ENCODE measurements around the gene NCAPD2. TPM values are rescaled to one million over a fixed set of nuclear protein-coding genes. Genes with fewer than 3 reads are reported as not detected.
"Not testable (repeated sequence)": the region's sequence is repeated elsewhere in the genome, so short reads cannot be mapped to it uniquely, and the experiment has no call there.

The NCAPD2 gene
- total RNA-seq, 2 donors from 2014 or later, result 86.7 to 99.0 TPM

- Histone ChIP-seq H3K36me3 (peaks cover 0 to 5% of the 10 kb centered on the region in 2 donors), H3K27ac (peak overlapping the region; percentile 69 to 70), H3K4me1 (replicated peaks) (peaks cover 11% of the 10 kb centered on the region), H3K9me3 (no peaks in the 10 kb centered on the region), H3K27me3 (replicated peaks; ENCODE audit: insufficient read depth) (no peaks in the 10 kb centered on the region), H3K4me3 (no peak overlapping the region)
- TF ChIP-seq, protein P1, sequence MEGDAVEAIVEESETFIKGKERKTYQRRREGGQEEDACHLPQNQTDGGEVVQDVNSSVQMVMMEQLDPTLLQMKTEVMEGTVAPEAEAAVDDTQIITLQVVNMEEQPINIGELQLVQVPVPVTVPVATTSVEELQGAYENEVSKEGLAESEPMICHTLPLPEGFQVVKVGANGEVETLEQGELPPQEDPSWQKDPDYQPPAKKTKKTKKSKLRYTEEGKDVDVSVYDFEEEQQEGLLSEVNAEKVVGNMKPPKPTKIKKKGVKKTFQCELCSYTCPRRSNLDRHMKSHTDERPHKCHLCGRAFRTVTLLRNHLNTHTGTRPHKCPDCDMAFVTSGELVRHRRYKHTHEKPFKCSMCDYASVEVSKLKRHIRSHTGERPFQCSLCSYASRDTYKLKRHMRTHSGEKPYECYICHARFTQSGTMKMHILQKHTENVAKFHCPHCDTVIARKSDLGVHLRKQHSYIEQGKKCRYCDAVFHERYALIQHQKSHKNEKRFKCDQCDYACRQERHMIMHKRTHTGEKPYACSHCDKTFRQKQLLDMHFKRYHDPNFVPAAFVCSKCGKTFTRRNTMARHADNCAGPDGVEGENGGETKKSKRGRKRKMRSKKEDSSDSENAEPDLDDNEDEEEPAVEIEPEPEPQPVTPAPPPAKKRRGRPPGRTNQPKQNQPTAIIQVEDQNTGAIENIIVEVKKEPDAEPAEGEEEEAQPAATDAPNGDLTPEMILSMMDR (IDR thresholded peaks at IDR 0.05), result no peak
- peak; percentile 73 for TF ChIP-seq POLR2AphosphoS5 (IDR thresholded peaks at IDR 0.05)
- no peak for TF ChIP-seq POLR2A (IDR thresholded peaks at IDR 0.05)
- 26% methylated on average over 15 of the region's 15 CpGs for WGBS
- DNase-seq (ENCODE audit: low spot score), result no peak
- intact Hi-C loops (cut with DNase I), result loop anchor here (5.0 kb wide), 1 partner anchor 81 kb away; the partner anchor contains the start of gene VAMP1
Observed at GRCh38 chr12:6553051-6553868, 59.4 kb downstream of the NCAPD2 start.

DNA sequence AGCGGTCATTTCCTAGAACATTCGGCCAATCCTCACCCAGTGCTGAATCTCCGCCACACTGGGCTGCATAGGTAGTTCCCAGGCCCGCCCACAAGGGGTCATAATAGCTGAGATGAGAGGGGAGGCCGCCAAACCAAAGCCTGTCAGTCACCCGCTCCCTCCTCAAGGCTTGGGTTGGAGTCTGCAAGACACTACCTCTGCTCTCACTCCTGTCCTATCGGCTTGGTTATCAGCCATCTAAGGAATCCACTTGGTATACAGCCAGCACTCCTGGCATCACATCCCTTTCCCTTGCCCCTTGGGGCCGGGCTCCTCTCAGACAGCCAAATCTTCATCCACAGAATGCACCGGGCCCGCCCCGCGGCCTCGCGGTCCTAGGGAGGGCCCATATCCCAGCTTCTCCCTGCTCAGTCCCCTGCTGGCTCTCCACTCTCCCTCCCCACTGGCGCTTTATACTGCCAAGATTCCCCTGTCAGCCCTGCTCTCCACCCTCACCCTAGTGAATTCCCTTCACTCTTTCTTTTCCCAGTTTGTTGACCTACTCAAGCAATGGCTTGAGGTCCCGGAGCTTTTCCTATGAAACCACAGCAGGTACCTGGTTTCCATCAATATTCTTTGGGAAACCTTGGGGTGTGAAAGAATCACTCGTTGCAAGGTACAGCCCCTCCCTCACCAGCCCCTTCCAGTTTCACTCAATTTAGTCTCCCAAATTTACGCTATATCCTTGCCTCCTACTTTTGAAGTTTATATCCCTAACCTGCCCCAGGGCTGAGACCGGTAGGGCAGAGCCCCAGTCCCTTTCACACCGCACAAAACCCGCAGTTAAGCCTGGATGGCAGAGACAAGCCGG, 60.5 kb downstream of the NCAPD2 start:
- WGBS, result 24% methylated on average over 22 of the region's 22 CpGs
- peak overlapping the region; percentile 42 to 48 for H3K4me3 ChIP-seq
- TF ChIP-seq POLR2A (IDR thresholded peaks at IDR 0.05), result no peak
- TF ChIP-seq, protein P1 (IDR thresholded peaks at IDR 0.05), result peak; percentile 10 to 54 (median 37)
- peak overlapping the region; percentile 50 to 54 for H3K27ac ChIP-seq
- intact Hi-C loops (cut with DNase I), result loop anchor here (5.0 kb wide), 1 partner anchor 82 kb away; the partner anchor contains the start of gene VAMP1
- H3K4me1 ChIP-seq (replicated peaks), result peaks cover 11% of the 10 kb centered on the region
- peak; percentile 50 for DNase-seq (ENCODE audit: low spot score)
- H3K9me3 ChIP-seq, result no peaks in the 10 kb centered on the region
- H3K27me3 ChIP-seq (replicated peaks; ENCODE audit: insufficient read depth), result no peaks in the 10 kb centered on the region
- H3K36me3 ChIP-seq, result peaks cover 1 to 9% of the 10 kb centered on the region in 2 donors

DNA sequence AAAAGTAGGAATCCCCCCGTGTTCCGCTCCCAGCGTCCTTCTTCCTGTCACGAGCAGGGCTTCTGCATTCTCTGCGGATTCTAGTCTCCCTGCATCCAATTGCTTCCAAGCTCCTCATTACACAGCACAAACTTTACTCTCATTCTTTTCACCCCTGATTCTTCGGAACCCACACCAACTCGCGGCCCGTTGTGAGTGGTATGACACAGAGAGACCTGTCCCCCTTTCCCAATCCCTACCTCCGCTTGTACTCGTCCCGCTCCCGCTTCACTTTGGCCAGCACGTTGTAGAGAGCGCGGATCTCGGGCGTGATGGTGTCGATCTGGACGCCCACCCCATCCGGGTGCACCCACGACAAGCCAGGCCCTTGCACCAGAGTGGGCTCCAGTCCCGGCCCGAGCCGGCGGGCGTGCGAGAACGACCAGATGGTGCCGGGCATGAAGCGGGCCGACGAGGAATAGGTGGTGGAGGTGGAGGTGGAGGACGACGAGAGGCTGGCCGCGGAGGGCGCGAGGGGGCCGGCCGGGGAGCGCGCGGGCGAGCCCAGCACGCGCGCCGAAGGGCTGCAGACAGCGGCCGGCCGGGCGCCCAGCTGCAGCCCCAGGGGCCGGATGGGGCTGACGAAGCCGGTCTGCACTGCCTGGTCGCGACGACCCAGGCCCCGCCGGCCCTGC, 61.3 kb downstream of the NCAPD2 start:
- 40% methylated on average over 61 of the region's 61 CpGs for WGBS
- no peak for DNase-seq (ENCODE audit: low spot score)
- Histone ChIP-seq H3K27ac (peak overlapping the region; percentile 50 to 54), H3K27me3 (replicated peaks; ENCODE audit: insufficient read depth) (no peaks in the 10 kb centered on the region), H3K36me3 (peaks cover 9 to 17% of the 10 kb centered on the region in 2 donors), H3K9me3 (no peaks in the 10 kb centered on the region), H3K4me3 (peak overlapping the region; percentile 42 to 48), H3K4me1 (replicated peaks) (peaks cover 11% of the 10 kb centered on the region)
- TF ChIP-seq POLR2AphosphoS5 (IDR thresholded peaks at IDR 0.05) (no peak), POLR2A (IDR thresholded peaks at IDR 0.05) (no peak)
- intact Hi-C loops (cut with DNase I), result no loop called here

DNA sequence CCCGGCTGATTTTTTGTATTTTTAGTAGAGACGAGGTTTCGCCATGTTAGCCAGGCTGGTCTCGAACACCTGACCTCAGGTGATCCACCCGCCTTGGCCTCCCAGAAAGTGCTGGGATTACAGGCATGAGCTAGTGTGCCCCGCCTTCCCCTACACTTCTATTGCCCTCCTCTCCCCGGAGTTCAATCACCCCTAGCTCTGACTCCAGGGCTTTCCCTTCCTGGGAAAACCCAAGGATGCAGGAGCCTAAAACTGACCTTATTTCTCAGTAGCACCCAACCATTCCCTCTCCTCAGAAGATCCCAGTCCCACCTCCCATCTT, 62.6 kb downstream of the NCAPD2 start:
- H3K27me3 ChIP-seq (replicated peaks; ENCODE audit: insufficient read depth); H3K27ac ChIP-seq; H3K4me1 ChIP-seq (replicated peaks); H3K4me3 ChIP-seq; intact Hi-C loops (cut with DNase I); DNase-seq (ENCODE audit: low spot score); H3K9me3 ChIP-seq: not testable (repeated sequence)
- H3K36me3 ChIP-seq, result peaks cover 20 to 30% of the 10 kb centered on the region in 2 donors
- WGBS, result 94% methylated on average over 7 of the region's 7 CpGs

DNA sequence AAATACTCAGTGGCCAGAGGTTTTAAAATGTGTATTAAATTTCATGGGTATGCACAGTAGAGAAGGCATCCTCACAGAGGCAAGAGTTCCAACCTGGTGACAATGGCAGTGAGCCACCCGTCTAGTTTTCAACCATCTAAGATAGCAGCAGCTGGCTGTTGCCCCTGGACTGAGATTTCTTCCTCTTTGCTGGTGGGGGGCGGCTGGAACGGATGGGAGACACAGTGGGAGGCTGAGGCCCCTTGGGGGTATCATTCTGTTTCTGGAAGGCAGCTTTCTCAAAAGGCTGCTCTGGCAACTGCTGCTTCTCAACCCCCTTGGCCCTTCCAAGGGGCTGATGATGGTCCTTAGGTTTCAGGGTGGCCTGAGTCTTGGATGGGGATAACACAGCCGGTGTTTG, 63.0 kb downstream of the NCAPD2 start:
- TF ChIP-seq, protein P1 (IDR thresholded peaks at IDR 0.05), result no peak
- no peak for TF ChIP-seq POLR2A (IDR thresholded peaks at IDR 0.05)
- TF ChIP-seq POLR2AphosphoS5 (IDR thresholded peaks at IDR 0.05), result no peak
- 79% methylated on average over 4 of the region's 4 CpGs for WGBS
- intact Hi-C loops (cut with DNase I), result no loop called here
- DNase-seq (ENCODE audit: low spot score), result no peak
- H3K4me1 ChIP-seq (replicated peaks), result peaks cover 9% of the 10 kb centered on the region
- H3K9me3 ChIP-seq, result no peaks in the 10 kb centered on the region
- peaks cover 22 to 34% of the 10 kb centered on the region in 2 donors for H3K36me3 ChIP-seq
- H3K27ac ChIP-seq, result no peak overlapping the region
- H3K27me3 ChIP-seq (replicated peaks; ENCODE audit: insufficient read depth), result no peaks in the 10 kb centered on the region
- H3K4me3 ChIP-seq, result no peak overlapping the region
